Naive thymus-derived CD4-positive, alpha-beta T cell (primary cell): Measurements from ENCODE around the gene INTS2. TPM values are rescaled to one million over a fixed set of nuclear protein-coding genes. Genes with fewer than 3 reads are reported as not detected.
A peak's percentile ranks its signal among the peaks of the same experiment; 100 is the strongest.
"Not testable (repeated sequence)": the region's sequence is repeated elsewhere in the genome, so short reads cannot be mapped to it uniquely, and the experiment has no call there.

Experiments used
- ATAC-seq: fragments of 150-1000 bp; cut with Tn5 transposase; 2 replicates; pipeline ENCODE4 v1.10.0; 2021; ENCODE audit warnings: mild to moderate bottlenecking, moderate library complexity
- CTCF ChIA-PET: fragments of 350-600 bp; sonication (Branson Sonifier 250); formaldehyde crosslinking; loops from one replicate; lab custom pipeline; 2021; ENCODE audit warnings: antibody characterized with exemption; lab: Charles Lee
- POLR2A ChIA-PET: fragments of 350-600 bp; sonication (Branson Sonifier 250); formaldehyde crosslinking; loops from one replicate; lab custom pipeline; 2021; ENCODE audit warnings: antibody characterized with exemption, inconsistent platforms; lab: Charles Lee
- DNase-seq, 9 donors: peaks; one replicate each; pipeline versions ENCODE4 v3.0.0 to v3.0.0-alpha.2; 2020 to 2022; ENCODE audit warnings: mixed read lengths in 1 of 9
- H3K27ac ChIP-seq: one replicate; pipeline ENCODE4 v1.7.0; 2013; ENCODE audit warnings: mild to moderate bottlenecking, low read depth, low read length, moderate library complexity
- H3K27me3 ChIP-seq, 2 donors: one replicate each; pipeline ENCODE4 v1.7.0; 2013; ENCODE audit warnings: low read length in 2 of 2, mild to moderate bottlenecking in 2 of 2, moderate library complexity in 2 of 2; ENCODE audit not compliant: control insufficient read depth in 2 of 2, insufficient read depth in 2 of 2
- H3K36me3 ChIP-seq, 3 experiments: 1 replicate in 2 of 3; 2 replicates in 1 of 3; pipeline ENCODE4 v1.7.0; 2013; ENCODE audit warnings: low read length in 3 of 3, mild to moderate bottlenecking in 3 of 3, moderate library complexity in 1 of 3; ENCODE audit not compliant: insufficient read depth in 3 of 3, control insufficient read depth in 2 of 3
- H3K4me1 ChIP-seq, 2 donors: one replicate each; pipeline ENCODE4 v1.7.0; 2013; ENCODE audit warnings: low read length in 2 of 2, mild to moderate bottlenecking in 2 of 2, moderate library complexity in 1 of 2; ENCODE audit not compliant: control insufficient read depth in 2 of 2, insufficient read depth in 2 of 2
- H3K4me3 ChIP-seq: 2 replicates; pipeline ENCODE4 v1.7.0; 2013; ENCODE audit warnings: mild to moderate bottlenecking, low read length
- H3K9me3 ChIP-seq, 3 experiments: 1 replicate in 2 of 3; 2 replicates in 1 of 3; pipeline ENCODE4 v1.7.0; 2013; ENCODE audit warnings: low read length in 3 of 3; ENCODE audit not compliant: control insufficient read depth in 2 of 3
- H3K27ac Mint-ChIP-seq, 9 donors: one replicate each; pipeline ENCODE4 v1.8.0; 2020 to 2022; ENCODE audit warnings: mixed read lengths in 9 of 9, mild to moderate bottlenecking in 8 of 9, moderate library complexity in 5 of 9, inconsistent platforms in 2 of 9
- H3K27me3 Mint-ChIP-seq, 5 donors: one replicate each; pipeline ENCODE4 v1.8.0; 2021 to 2022; ENCODE audit warnings: mixed read lengths in 5 of 5, mild to moderate bottlenecking in 1 of 5
- H3K36me3 Mint-ChIP-seq, 5 donors: one replicate each; pipeline ENCODE4 v1.8.0; 2020 to 2022; ENCODE audit warnings: mixed read lengths in 5 of 5, mild to moderate bottlenecking in 3 of 5, inconsistent platforms in 1 of 5
- H3K4me1 Mint-ChIP-seq, 7 donors: one replicate each; pipeline ENCODE4 v1.8.0; 2020 to 2022; ENCODE audit warnings: mixed read lengths in 7 of 7, mild to moderate bottlenecking in 3 of 7, inconsistent platforms in 1 of 7
- H3K4me3 Mint-ChIP-seq, 10 donors: one replicate each; pipeline ENCODE4 v1.8.0; 2020 to 2022; ENCODE audit warnings: mild to moderate bottlenecking in 10 of 10, mixed read lengths in 10 of 10, moderate library complexity in 6 of 10, inconsistent platforms in 2 of 10
- H3K9me3 Mint-ChIP-seq, 11 donors: one replicate each; pipeline ENCODE4 v1.8.0; 2020 to 2022; ENCODE audit warnings: mixed read lengths in 11 of 11, mild to moderate bottlenecking in 4 of 11, inconsistent platforms in 1 of 11, moderate library complexity in 1 of 11
- intact Hi-C, 2 donors: fragments of 100-400 bp; cut with micrococcal nuclease; formaldehyde crosslinking; loops; one replicate each; pipeline ENCODE4 v1.15.1; 2023
- polyA plus RNA-seq, 2 donors: library from polyadenylated mRNA; unstranded; fragments of 300-500 nt; fragmentation: Illumina TruSeq; gene quantifications; one replicate each; pipeline ENCODE4 v1.2.3, GENCODE V29; 2021
- total RNA-seq, 6 experiments: library from RNA in 5 of 6; stranded (reverse) in 5 of 6; gene quantifications; 1 replicate in 5 of 6; 2 replicates in 1 of 6; pipeline ENCODE4 v1.2.3 and lab custom pipeline; 2021 to 2026

INTS2 gene
- total and polyA plus RNA-seq, 7 experiments from 2014 or later, result 4.7 to 24.4 (median 16.1) TPM

- no peaks in the 10 kb centered on the region for H3K27me3 ChIP-seq
- Mint-ChIP-seq H3K4me1 (peaks cover 0 to 8% (median 4%) of the 10 kb centered on the region in 7 donors), H3K27me3 (no peaks in the 10 kb centered on the region), H3K4me3 (peak overlapping the region in 2 of 10 donors; percentile 45 to 53), H3K36me3 (peaks cover 12 to 44% (median 25%) of the 10 kb centered on the region in 5 donors), H3K27ac (peak overlapping the region in 1 of 9 donors; percentile 68), H3K9me3 (no peaks in the 10 kb centered on the region)
- no peak overlapping the region for H3K27ac ChIP-seq
- no peaks in the 10 kb centered on the region for H3K9me3 ChIP-seq
- peaks cover 0 to 58% (median 5%) of the 10 kb centered on the region in 3 experiments for H3K36me3 ChIP-seq
- ChIA-PET CTCF (no interaction called here), POLR2A (interaction anchor here (0.6 kb wide), 1 partner anchor 34 kb away, joined by 3 read pairs; no protein-coding TSS in a partner anchor)
- DNase-seq (no peak), ATAC-seq (no peak)
- intact Hi-C loops, result no loop called here
- H3K4me1 ChIP-seq, result peaks cover 0 to 11% of the 10 kb centered on the region in 2 donors
- H3K4me3 ChIP-seq, result no peak overlapping the region
Measured at GRCh38 chr17:61903251-61903650, 24.5 kb downstream of the INTS2 start.

GRCh38 chr17:61897548-61898180 lies 30.1 kb downstream of the INTS2 start:
- H3K4me3 ChIP-seq, result no peak overlapping the region
- Mint-ChIP-seq H3K27ac (peak overlapping the region in 1 of 9 donors; percentile 0), H3K4me1 (peaks cover 0 to 2% (median 0%) of the 10 kb centered on the region in 7 donors), H3K36me3 (peaks cover 0 to 33% (median 19%) of the 10 kb centered on the region in 5 donors), H3K9me3 (no peaks in the 10 kb centered on the region), H3K4me3 (no peak overlapping the region), H3K27me3 (no peaks in the 10 kb centered on the region)
- DNase-seq (no peak), ATAC-seq (no peak)
- ChIA-PET POLR2A (no interaction called here), CTCF (interaction anchor here (0.7 kb wide), 1 partner anchor 486 kb away, joined by 3 read pairs; no protein-coding TSS in a partner anchor)
- no peaks in the 10 kb centered on the region for H3K27me3 ChIP-seq
- H3K9me3 ChIP-seq, result no peaks in the 10 kb centered on the region
- H3K4me1 ChIP-seq, result no peaks in the 10 kb centered on the region
- peaks cover 0 to 32% (median 9%) of the 10 kb centered on the region in 3 experiments for H3K36me3 ChIP-seq
- intact Hi-C loops, result no loop called here
- no peak overlapping the region for H3K27ac ChIP-seq

- Mint-ChIP-seq H3K9me3 (no peaks in the 10 kb centered on the region), H3K27me3 (no peaks in the 10 kb centered on the region), H3K36me3 (peaks cover 0 to 33% (median 14%) of the 10 kb centered on the region in 5 donors), H3K4me3 (peak overlapping the region in 1 of 10 donors; percentile 10), H3K4me1 (peaks cover 0 to 2% (median 0%) of the 10 kb centered on the region in 7 donors), H3K27ac (no peak overlapping the region)
- H3K27ac ChIP-seq, result no peak overlapping the region
- peaks cover 0 to 29% (median 9%) of the 10 kb centered on the region in 3 experiments for H3K36me3 ChIP-seq
- no peaks in the 10 kb centered on the region for H3K27me3 ChIP-seq
- intact Hi-C loops, result no loop called here
- H3K4me1 ChIP-seq, result no peaks in the 10 kb centered on the region
- CTCF ChIA-PET, result no interaction called here
- no peaks in the 10 kb centered on the region for H3K9me3 ChIP-seq
- H3K4me3 ChIP-seq, result no peak overlapping the region
- POLR2A ChIA-PET, result no interaction called here
- DNase-seq (no peak), ATAC-seq (no peak)
Measured at GRCh38 chr17:61895391-61895790, 32.4 kb downstream of the INTS2 start.

GRCh38 chr17:61894310-61894709 lies 33.5 kb downstream of the INTS2 start:
- H3K36me3 ChIP-seq, result peaks cover 0 to 31% (median 12%) of the 10 kb centered on the region in 3 experiments
- peak overlapping the region in 1 of 9 donors; percentile 41 for H3K27ac Mint-ChIP-seq
- H3K9me3 Mint-ChIP-seq, DNase-seq, H3K4me1 Mint-ChIP-seq, H3K27me3 Mint-ChIP-seq, intact Hi-C loops, H3K9me3 ChIP-seq, H3K27ac ChIP-seq, ATAC-seq, H3K27me3 ChIP-seq, H3K4me3 Mint-ChIP-seq, H3K4me3 ChIP-seq, POLR2A ChIA-PET, H3K4me1 ChIP-seq: not testable (repeated sequence)
- CTCF ChIA-PET, result interaction anchor here (0.5 kb wide), 1 partner anchor 50 kb away, joined by 3 read pairs; no protein-coding TSS in a partner anchor
- H3K36me3 Mint-ChIP-seq, result peaks cover 0 to 31% (median 9%) of the 10 kb centered on the region in 5 donors

GRCh38 chr17:61887733-61888132 lies 40.0 kb downstream of the INTS2 start:
- H3K27me3 ChIP-seq, H3K27ac ChIP-seq, H3K4me3 ChIP-seq, H3K4me3 Mint-ChIP-seq, CTCF ChIA-PET, DNase-seq, H3K27ac Mint-ChIP-seq, H3K27me3 Mint-ChIP-seq, H3K4me1 ChIP-seq, POLR2A ChIA-PET, H3K9me3 Mint-ChIP-seq, intact Hi-C loops, H3K4me1 Mint-ChIP-seq, H3K9me3 ChIP-seq, ATAC-seq: not testable (repeated sequence)
- H3K36me3 ChIP-seq, result peaks cover 0 to 61% (median 8%) of the 10 kb centered on the region in 3 experiments
- peaks cover 0 to 52% (median 20%) of the 10 kb centered on the region in 5 donors for H3K36me3 Mint-ChIP-seq

GRCh38 chr17:61885865-61886264 lies 41.9 kb downstream of the INTS2 start:
- H3K4me3 ChIP-seq, H3K4me1 Mint-ChIP-seq, H3K27me3 ChIP-seq, H3K9me3 Mint-ChIP-seq, H3K4me1 ChIP-seq, DNase-seq, H3K27ac Mint-ChIP-seq, CTCF ChIA-PET, H3K27me3 Mint-ChIP-seq, POLR2A ChIA-PET, intact Hi-C loops, H3K9me3 ChIP-seq, ATAC-seq, H3K4me3 Mint-ChIP-seq, H3K27ac ChIP-seq: not testable (repeated sequence)
- H3K36me3 Mint-ChIP-seq, result peaks cover 0 to 56% (median 19%) of the 10 kb centered on the region in 5 donors
- peaks cover 0 to 70% (median 18%) of the 10 kb centered on the region in 3 experiments for H3K36me3 ChIP-seq
